ENCODE results near the gene PALMD. TPM values are rescaled to one million over a fixed set of nuclear protein-coding genes. Genes with fewer than 3 reads are reported as not detected.

PALMD gene
- total and polyA plus RNA-seq, 2 donors (not counting 1 experiment from before 2014, with no cell fraction given), result not detected

GRCh38 chr1:99607590-99607989, 38.3 kb upstream of the PALMD start:
- Histone ChIP-seq H3K27ac (ENCODE audit: low read length in 2 of 2) (no peak overlapping the region), H3K4me2 (replicated peaks; ENCODE audit: low read depth, low read length, poor library complexity, severe bottlenecking) (no peak overlapping the region), H2AFZ (ENCODE audit: insufficient read depth, low read depth, low read length, poor library complexity, severe bottlenecking) (no peak overlapping the region), H3K36me3 (replicated peaks in 1 of 2; ENCODE audit: control extremely low read depth in 1 of 2, control insufficient read depth in 1 of 2, extremely low read depth in 1 of 2, insufficient read depth in 2 of 2, low read length in 1 of 2) (no peaks in the 10 kb centered on the region), H3K79me2 (ENCODE audit: control insufficient read depth, insufficient read depth, low read length) (no peaks in the 10 kb centered on the region), H3K9me3 (ENCODE audit: control extremely low read depth in 1 of 3, control insufficient read depth in 2 of 3, insufficient read depth in 1 of 3, low read length in 2 of 3) (peaks cover 0 to 2% (median 0%) of the 10 kb centered on the region in 3 donors), H3K4me1 (ENCODE audit: control insufficient read depth in 2 of 2, insufficient read depth in 2 of 2, low read length in 2 of 2) (no peaks in the 10 kb centered on the region), H3K27me3 (replicated peaks in 1 of 4; ENCODE audit: control extremely low read depth in 1 of 4, control insufficient read depth in 3 of 4, insufficient read depth in 4 of 4, low read length in 3 of 4) (no peaks in the 10 kb centered on the region), H4K20me1 (ENCODE audit: control insufficient read depth, insufficient read depth, low read length, poor library complexity, severe bottlenecking) (no peaks in the 10 kb centered on the region), H3K9ac (ENCODE audit: low read length) (no peak overlapping the region), H3K4me3 (ENCODE audit: control extremely low read depth in 1 of 5, extremely low read depth in 1 of 5, insufficient read depth in 1 of 5, low read depth in 2 of 5, low read length in 4 of 5) (no peak overlapping the region)
- WGBS (ENCODE audit: insufficient coverage), result no CpG with 5 or more reads among the region's 1 CpG
- TF ChIP-seq EZH2 (IDR thresholded peaks at IDR 0.05; ENCODE audit: borderline replicate concordance, insufficient read depth, low read depth, low read length, poor library complexity, severe bottlenecking) (no peak), CTCF (IDR thresholded peaks at IDR 0.05) (no peak)
- intact Hi-C loops (cut with micrococcal nuclease), result no loop called here
- no peak overlapping the region for H3K27ac Mint-ChIP-seq
- no peaks in the 10 kb centered on the region for H3K9me3 Mint-ChIP-seq (ENCODE audit: insufficient read depth)
- H3K4me1 Mint-ChIP-seq, result no peaks in the 10 kb centered on the region
- DNase-seq, result no peak
- POLR2A ChIA-PET, result no interaction called here
- no peaks in the 10 kb centered on the region for H3K27me3 Mint-ChIP-seq
- CTCF ChIA-PET, result interaction anchor here (0.6 kb wide), 1 partner anchor 22 kb away, joined by 3 read pairs; no protein-coding TSS in a partner anchor
- ATAC-seq (ENCODE audit: low read depth), result no peak
- H3K4me3 Mint-ChIP-seq, result no peak overlapping the region

GRCh38 chr1:99608058-99608457, 37.9 kb upstream of the PALMD start:
- peaks cover 0 to 2% (median 0%) of the 10 kb centered on the region in 3 donors for H3K9me3 ChIP-seq (ENCODE audit: control extremely low read depth in 1 of 3, control insufficient read depth in 2 of 3, insufficient read depth in 1 of 3, low read length in 2 of 3)
- H2AFZ ChIP-seq (ENCODE audit: insufficient read depth, low read depth, low read length, poor library complexity, severe bottlenecking), result no peak overlapping the region
- Mint-ChIP-seq H3K9me3 (ENCODE audit: insufficient read depth) (no peaks in the 10 kb centered on the region), H3K27me3 (no peaks in the 10 kb centered on the region), H3K4me1 (no peaks in the 10 kb centered on the region), H3K27ac (no peak overlapping the region), H3K4me3 (no peak overlapping the region)
- WGBS (ENCODE audit: insufficient coverage), result no CpG with 5 or more reads among the region's 2 CpGs
- DNase-seq, result no peak
- intact Hi-C loops (cut with micrococcal nuclease), result no loop called here
- H4K20me1 ChIP-seq (ENCODE audit: control insufficient read depth, insufficient read depth, low read length, poor library complexity, severe bottlenecking), result no peaks in the 10 kb centered on the region
- no peak overlapping the region for H3K4me2 ChIP-seq (replicated peaks; ENCODE audit: low read depth, low read length, poor library complexity, severe bottlenecking)
- POLR2A ChIA-PET, result no interaction called here
- H3K4me1 ChIP-seq (ENCODE audit: control insufficient read depth in 2 of 2, insufficient read depth in 2 of 2, low read length in 2 of 2), result no peaks in the 10 kb centered on the region
- no peaks in the 10 kb centered on the region for H3K79me2 ChIP-seq (ENCODE audit: control insufficient read depth, insufficient read depth, low read length)
- no peak for TF ChIP-seq EZH2 (IDR thresholded peaks at IDR 0.05; ENCODE audit: borderline replicate concordance, insufficient read depth, low read depth, low read length, poor library complexity, severe bottlenecking)
- TF ChIP-seq CTCF (IDR thresholded peaks at IDR 0.05), result no peak
- H3K9ac ChIP-seq (ENCODE audit: low read length), result no peak overlapping the region
- H3K36me3 ChIP-seq (replicated peaks in 1 of 2; ENCODE audit: control extremely low read depth in 1 of 2, control insufficient read depth in 1 of 2, extremely low read depth in 1 of 2, insufficient read depth in 2 of 2, low read length in 1 of 2), result no peaks in the 10 kb centered on the region
- CTCF ChIA-PET, result interaction anchor here (0.6 kb wide), 1 partner anchor 22 kb away, joined by 3 read pairs; no protein-coding TSS in a partner anchor
- H3K27ac ChIP-seq (ENCODE audit: low read length in 2 of 2), result no peak overlapping the region
- ATAC-seq (ENCODE audit: low read depth), result no peak
- no peaks in the 10 kb centered on the region for H3K27me3 ChIP-seq (replicated peaks in 1 of 4; ENCODE audit: control extremely low read depth in 1 of 4, control insufficient read depth in 3 of 4, insufficient read depth in 4 of 4, low read length in 3 of 4)
- H3K4me3 ChIP-seq (ENCODE audit: control extremely low read depth in 1 of 5, extremely low read depth in 1 of 5, insufficient read depth in 1 of 5, low read depth in 2 of 5, low read length in 4 of 5), result no peak overlapping the region
